HG03342 (cell line): Measurements from ENCODE around the gene STK16.
A peak's percentile ranks its signal among the peaks of the same experiment; 100 is the strongest.

Source experiments
- ATAC-seq: cut with Tn5 transposase; IDR thresholded peaks from one replicate; pipeline ENCODE4 v1.9.1; 2021; ENCODE audit warnings: mild to moderate bottlenecking, moderate library complexity; ENCODE audit not compliant: unreplicated experiment

The STK16 gene

DNA sequence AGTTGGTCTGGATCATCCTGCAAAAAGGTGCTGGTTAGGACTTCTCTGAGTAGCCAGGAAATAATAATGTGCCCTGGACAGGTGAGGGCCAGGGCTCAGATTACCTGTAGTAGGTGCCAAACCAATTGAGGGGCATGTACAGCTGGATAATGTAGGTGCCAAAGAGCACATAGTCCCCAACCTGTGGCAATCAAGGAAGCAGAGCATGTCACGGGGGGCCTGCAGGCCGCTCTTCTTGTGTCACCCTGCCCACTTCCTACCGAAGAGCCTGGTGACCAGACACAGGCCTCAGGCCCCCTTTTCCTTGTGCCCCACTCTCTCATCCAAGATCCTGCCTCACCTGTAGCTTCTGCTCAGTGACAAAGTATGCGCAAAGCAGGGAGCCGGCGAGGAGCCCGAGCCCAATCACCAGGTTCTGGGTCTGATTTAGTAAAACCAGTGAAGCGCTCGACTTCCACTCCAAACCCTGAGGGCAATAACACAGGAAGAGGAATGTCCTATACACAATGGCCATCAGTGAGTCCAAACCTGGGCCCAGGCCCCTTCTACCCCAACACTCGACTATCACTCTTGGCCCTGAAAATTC is 31.7 kb upstream of the STK16 start:
- no peak for ATAC-seq

DNA sequence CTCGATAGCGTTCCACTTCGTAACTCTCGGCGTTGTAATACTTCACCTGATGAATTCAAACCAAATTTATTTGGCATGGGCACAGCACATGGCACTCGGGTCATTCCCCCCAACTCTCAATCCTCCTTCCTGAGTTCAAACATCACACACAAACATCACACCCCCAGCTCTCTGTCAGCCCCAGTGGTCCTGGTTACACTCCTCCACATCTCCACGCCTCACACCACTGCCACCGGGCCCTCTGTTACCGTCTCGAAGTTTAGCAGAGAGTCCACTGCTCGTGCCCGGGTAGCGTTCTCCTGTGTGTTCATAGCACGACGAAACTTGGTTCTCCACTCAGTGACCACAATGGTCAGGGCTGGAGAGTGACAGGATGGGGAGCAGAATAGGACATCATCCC is 31.1 kb upstream of the STK16 start:
- no peak for ATAC-seq

DNA sequence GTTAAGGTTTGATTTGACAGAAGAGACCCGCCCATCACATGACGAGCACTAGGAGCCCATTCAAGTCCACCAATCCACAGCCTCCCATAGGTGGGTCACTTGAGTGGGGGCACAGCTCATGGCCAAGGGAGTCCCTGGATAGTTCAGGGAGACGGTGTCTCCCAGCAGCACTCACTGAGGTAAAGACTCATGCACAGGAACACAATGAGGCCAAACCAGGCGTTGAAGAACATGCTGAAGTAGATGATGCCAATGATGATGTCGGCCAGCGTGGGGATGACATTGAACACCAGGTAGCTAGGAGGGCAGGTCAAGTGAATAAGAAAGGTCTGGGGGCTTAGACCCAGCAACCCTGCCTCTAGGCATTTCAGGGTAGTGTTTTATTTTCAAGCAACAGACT is 30.5 kb upstream of the STK16 start:
- ATAC-seq: no peak

DNA sequence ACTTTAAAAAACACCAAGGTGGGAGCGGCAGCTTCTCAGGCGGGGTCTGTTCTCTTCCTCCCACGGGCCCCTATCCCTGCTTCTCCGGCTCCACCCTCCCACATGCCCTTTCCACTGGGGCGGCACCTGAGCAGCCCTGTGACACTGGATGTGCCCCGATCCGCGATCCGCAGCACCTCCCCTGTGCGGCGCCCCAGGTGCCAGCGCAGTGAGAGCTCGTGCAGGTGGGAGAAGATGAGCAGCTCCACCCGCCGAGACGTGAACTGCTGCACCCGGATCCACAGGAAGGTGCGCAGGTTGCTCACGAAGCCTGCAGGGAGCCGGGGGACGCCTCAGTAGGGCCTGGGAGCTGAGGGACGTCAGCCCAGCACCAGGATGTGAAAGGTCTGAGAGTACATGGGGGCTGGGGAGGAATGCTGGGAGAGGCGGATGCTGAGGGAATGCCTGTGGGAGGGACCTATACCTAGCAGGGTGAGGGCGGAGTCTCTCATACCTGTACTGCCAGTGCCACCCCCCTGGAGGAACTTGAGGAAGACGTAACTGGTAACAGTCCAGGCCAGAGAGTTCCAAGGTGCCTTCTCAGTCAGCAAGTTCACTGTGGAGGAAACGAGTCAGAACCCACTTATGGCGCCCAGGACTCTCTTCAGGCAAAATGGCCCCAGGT is 29.3 kb upstream of the STK16 start:
- ATAC-seq: no peak

DNA sequence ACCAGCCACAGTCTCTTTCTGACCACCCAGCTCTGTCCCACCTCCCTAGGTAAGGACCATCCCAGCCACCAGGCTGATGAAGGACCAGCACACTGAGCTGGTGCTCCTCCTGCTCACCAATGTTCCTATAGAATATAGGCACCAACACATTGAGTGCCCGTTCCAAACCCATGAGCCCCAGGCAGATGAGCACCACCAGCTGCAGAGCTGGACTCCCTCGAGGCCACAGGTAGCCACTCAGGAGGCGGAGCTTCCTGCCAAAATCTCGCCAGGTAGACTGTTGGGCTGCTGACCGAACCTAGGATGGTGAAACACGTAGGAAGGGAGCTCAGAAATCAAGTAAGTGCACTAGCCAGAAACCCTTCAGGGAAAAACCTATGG is 28.8 kb upstream of the STK16 start:
- no peak for ATAC-seq

DNA sequence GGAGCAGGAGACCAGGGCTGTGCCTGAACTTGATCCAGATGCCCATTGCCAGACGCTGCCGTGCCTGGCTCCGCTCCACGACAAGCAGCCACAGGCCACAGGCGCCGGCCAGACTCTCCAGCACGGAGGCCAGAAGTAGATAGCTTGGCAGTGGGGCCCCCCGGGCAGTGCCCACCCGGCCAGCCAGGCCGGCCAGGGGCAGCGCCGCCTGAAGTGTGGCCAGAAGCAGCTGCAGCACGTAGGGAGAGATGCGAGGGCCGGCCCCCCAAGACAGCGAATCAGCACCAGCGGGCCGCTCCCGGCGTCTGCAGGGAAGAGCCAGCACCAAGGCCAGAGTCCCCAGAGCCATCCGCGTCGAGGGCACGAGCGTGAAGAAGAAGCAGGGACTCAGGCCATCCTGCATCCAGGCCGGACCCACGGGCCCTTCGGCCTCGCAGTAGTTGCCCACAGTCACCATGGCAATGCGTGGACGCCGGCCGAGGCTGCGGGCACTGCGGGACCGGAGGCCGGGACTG is 27.0 kb upstream of the STK16 start:
- peak; percentile 24 for ATAC-seq

DNA sequence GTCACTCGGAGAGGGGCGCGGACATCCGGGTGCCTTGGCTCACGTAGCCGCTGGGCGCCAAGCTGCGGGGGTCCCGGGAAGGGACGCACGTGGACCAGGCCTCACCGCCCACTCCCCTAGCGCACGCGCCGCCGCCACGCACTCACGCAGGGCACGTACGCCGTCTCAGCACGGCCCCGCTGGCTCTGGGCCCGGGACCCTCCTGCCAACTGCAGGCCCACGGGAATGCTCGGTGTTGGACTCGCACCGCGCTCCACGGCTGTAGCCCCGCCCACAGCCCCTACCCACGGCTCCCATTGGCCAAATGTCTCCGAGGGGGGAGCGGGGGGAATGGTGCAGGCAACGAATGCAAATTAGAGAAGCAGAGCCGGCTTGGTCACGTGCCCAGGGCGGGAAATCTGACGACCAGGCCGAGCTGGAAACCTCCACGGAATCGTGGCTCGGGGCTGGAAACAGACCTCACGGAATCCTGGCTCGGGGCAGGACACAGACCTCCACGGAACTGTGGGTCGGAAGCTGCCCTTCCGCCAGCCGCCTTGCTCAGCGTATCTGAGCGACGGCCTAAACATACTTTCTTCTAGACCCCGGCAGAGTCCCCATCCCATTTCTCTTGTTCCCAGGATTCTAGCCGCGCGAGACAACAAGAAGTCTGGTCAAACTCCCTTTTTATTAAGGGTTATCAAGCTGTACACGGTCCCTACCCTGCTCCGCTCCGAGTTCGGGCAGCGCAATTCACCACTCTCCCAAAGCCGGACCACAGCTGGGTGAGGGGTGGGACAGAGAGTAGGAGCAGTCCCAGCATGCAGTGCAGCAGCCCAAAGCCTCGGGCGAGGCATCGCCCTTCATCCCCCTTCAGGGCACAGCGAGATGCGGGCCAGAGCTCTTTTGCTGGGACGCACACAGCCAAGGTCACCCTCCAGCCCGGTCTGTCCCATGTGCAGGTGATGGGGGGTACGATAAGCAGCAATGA is 26.3 kb upstream of the STK16 start, which contains the start of gene ABCB6:
Gene ABCB6, minus strand, starts transcription at position 227 of the 970 bp plus-strand sequence. CDS start 285 bp downstream, outside the sequence.
- peak; percentile 76 for ATAC-seq

DNA sequence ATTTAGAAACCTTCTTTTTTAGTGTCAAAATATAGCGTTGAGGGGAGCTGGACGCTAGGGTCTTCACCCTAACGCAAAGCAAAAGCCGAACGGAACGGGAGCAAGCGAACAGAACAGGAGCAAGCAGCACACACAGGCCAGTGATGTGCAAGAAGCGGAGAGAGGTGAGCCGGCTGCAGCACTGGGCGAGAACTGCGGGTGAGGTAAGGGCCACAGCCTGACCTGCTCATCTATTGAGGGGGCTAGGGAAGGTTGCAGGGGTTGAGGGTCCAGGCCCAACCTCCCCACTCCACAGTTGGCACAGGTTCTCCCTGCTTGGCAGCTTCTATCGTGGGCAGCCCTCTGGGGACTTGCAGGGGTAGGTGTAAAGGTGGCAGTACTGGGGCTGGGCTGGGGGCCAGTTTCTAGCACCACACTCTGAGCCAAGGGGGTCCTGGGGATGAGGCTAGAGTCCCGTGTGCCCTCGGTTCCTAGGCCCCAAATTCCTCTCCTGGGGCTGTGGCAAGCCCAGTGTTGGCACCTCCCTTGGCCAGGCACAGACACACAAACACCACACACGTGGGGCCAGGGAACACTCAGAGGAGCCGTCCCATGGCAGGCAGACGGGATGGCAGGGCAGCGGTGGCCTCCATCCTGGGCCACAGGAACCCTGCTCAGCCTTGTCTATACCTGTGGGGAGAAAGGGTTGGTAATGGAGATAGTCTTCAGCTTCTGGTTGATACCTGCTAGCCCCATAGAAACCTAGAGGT is 25.3 kb upstream of the STK16 start:
- no peak for ATAC-seq

DNA sequence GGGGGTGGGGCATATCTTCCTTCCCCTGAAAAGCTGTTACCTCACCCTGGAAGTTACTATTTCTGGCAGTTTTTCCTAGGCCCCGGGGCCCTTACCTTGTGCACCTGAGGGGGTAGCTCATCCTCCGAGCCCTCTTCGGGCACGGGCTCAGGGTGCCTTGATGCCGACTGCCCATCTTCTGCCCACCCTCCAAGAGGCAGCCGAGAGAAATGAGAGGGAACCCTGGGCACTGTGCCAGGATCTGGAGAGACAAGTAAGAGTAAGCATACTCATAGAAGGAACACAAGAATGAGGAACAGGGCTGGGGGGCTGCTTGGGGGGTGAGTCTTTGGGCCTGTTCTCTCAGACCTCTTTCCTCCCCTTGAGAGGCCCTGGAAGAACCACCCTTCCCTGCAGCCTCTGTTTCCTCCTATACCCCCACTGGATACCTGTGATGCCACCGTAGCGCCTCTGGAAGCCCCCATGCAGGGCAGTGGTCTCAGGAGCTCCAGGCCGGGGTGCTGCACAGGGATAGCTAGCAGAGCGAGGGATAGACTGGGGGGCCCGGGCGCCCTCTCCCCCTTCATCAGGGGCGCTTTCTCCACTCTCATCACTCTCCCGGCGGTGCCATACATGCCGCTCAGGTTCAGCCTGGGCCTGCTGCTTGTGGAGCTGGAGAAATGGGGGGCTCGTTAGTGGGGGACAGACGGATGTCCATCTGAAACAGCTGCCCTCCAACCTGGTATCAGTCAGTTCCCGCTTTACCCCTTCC is 24.5 kb upstream of the STK16 start:
- no peak for ATAC-seq

DNA sequence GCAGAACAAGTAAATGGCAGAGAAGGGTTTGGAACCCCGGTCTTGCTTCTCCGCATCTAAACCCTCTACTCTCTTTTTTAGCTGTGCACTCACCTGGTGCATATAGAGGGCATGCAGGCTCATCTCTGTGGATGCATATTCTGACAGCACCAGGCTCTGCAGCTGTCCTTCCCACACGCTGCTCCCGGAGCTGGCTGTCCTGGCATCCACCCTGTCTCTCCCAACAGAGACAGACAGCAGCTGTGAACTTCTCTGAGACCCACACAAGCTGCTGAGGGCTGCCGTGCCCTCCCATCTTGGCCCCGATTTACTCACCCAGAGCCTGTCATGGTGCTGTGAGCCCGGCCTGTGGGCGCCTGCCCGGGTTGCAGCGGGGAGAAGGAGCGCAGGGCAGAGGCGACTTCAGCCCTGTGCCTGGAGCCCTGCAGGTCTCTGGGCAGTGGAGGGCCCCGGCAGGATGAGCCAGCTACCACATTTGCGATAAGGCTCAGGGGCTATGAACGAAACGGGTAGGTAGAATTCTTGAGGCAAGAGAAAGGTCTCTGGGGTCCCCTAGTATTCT is 23.2 kb upstream of the STK16 start:
- ATAC-seq: no peak

DNA sequence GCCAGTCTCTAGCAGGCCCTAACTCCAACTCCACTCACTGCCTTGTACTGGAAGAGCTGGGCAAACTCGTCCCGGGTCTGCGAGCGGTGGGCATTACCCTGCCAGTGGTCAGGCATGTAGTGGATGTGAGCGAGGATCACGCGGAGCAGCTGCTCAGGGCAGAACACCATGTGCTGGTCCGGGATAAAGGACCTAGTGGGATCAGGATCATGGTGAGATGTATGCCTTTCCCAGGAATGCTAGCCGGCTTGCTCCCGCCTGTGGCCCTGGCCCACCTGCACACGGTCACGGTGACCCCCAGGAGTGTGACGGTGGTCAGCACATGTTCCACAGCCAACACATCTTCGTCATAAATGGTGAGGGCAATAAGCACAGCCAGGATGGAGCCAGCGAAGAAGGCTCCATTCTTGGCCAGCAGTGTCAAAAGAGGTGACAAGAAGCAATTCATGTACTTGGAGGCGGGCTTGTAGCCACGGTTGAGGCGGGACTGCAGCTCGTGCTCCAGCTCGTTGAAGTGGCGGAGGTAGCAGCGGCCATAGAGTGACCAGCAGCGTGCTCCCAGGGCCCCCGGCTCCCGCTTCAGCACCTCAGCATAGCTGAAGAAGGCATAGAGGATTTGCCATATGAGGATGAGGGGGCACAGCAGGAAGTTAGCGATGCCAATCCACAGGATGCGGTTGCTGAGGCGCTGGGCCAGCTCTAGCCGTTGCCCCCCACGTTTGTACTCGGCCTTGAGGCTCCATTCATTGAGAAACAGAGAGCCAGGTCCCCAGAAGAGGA is 21.3 kb upstream of the STK16 start:
- ATAC-seq: no peak

DNA sequence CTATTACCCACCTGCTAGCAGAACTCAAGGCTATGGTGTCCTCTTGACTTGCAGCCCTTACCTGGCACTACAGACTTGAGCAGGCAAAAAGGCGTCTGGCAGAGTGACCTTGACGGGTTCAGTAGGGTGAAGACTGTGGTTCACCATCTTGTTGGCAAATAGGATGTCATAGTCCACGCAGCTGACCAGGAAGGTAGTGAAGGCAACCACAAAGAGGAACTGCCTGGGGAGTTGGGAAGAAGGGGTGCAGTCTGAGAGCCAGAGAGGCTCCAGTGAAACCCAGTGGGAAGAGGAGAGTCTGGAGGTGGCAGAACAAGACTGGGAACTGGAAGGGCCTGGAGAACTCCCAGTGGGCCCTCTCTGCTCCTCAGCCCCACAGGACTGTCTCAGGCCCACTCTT is 19.9 kb upstream of the STK16 start:
- ATAC-seq: no peak

DNA sequence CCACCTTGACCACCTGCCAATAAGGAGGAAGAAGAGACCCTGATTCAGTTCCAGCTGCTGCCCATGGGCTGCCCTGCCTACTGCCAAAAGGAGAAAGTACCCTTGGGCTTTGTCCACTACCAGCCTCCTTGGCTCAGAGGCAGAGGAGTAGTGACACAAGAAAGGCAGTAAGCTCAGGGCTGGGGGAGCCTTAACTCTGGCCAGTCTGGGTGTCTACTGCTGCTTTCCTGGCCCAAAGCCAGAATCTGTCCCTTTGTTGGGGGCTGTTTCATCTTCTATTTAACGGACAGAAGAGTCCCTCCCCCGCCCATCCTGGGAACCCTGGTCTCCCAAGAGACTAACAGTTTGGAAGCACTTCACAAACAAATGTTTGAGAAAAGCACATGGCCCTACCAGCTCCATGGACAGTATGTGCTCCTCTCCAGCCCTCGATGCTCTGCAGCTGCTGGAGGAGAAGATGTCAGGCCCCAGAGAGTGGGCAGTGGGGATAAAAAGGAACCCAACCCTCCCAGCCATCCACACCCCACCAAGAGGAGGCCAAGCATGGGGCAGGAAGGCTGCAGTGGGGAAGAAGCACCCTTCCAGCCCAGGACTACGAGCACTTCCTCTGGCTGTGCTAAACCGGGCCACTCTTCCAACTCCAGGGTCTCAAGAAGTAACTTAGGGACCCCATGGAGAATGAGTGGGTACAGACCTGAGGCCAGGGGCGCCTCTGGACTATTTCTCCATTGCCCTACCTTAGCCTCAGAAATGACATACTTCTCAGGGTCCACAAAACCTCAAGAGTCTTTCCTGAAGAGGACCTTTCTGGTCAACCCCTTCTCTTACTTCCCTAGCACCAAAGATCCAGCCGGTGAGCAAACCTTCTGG is 17.0 kb upstream of the STK16 start:
- ATAC-seq: no peak

DNA sequence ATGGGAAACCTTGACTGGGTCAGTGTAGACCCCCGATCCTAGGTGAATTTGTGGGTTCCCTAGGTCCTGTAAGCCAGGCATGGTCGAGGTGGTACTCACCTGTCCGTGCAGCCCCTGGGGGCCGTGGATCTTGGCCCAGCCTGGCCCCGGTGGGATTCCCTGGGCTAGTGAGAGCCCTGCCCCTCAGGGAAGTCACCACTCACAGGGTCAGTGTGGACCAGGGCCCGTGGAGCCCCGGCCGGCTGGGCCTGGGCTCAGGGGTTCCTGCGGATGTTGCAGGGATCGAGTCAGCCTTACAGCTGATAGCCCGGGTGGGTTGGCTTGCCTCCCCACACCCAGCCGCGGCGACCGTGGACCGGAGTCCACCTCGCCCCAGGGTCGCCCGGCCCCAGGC is 16.4 kb upstream of the STK16 start:
- no peak for ATAC-seq

DNA sequence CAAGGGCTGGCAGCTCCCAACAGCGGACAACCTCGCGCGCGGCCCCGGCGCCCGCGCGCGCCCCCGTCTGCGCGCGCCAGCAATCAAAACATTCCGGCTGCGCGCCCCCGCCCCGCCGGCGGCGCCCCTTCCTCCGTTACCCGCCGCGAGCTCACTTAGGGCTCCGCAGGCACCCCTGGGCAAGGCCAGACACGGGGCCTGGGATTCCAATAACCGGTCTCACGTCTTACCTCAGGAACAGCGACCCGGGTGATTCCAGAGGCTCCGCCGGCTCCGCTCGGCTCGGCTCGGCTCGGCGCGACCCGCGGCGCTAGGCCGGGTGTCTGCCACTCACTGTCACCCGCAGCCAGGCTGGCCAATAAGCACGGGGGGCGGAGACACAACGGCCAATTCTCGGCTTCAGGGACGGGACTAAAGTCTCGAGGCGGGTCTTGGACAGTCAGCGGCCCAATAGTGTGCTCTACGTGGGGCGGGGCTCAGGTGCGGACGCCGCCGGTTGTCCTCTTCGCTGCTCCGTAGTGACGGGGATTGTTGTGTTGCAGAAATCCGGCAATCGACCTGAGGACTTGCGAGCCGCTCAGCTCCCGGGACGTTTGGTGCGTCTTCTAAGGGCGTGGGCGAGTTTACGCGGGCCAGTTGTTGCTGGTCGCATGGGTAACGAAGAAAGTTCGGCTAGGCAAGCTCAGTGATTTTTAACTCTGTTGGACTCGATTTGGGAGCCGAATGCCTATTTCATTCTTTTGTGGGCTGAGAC is 15.8 kb upstream of the STK16 start, which contains the start of the genes ANKZF1 and ATG9A:
Gene ANKZF1, plus strand, starts transcription at position 502 of the 754 bp plus-strand sequence. CDS start 452 bp downstream, outside the sequence.
Gene ATG9A, minus strand, starts transcription at position 332 of the 754 bp plus-strand sequence. CDS start 1,612 bp downstream, outside the sequence.
- ATAC-seq: peak; percentile 96

DNA sequence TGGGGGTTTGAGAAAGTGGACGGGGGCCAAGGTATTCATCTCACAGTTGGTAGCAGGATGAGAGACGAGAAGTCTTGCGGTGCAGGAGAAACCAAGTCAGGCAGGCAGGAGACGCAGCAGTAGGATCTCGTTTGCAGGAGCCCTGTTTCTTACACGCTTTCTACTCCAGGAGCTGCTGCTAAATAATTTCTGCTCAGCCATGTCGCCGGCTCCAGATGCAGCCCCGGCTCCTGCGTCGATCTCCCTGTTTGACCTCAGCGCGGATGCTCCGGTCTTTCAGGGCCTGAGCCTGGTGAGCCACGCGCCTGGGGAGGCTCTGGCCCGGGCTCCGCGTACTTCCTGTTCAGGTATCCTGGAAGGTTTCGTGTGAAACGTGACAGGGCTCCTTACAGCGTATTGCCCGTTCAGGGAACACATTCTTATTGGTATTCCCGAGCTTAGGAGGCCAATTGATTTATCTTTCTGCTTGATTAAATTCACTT is 15.2 kb upstream of the STK16 start:
- peak; percentile 20 for ATAC-seq

DNA sequence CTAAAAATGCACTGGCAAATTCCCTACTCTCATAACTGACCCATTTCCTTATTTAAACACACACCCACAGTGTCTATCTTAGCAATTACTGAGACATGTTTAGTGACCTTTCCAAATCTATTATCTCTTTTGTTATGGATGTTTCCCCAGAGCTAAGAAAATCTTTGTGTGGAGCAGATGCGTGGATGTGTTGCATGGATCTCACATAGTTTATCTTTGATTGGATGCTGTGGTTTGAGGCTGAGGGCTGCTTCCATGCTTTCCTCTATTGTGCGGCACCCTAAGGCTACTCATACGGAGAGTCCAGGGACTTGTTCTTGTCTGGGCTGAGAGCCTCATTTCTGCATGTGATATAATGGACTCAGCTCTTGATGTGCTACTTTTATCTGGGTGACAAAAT is 10.9 kb upstream of the STK16 start:
- ATAC-seq: no peak
